ENCODE data around the gene PLA2G3.

Gene PLA2G3

GRCh38 chr22:31139066-31139465 lies 1.2 kb downstream of the PLA2G3 start:
- no peak for TF ChIP-seq CTCF (conservative IDR thresholded peaks at IDR 0.05; ENCODE audit: low read length)
- no peak overlapping the region for H3K4me3 ChIP-seq (ENCODE audit: low read length)
- no peak for DNase-seq (ENCODE audit: low read depth)

GRCh38 chr22:31138126-31138525 lies 2.2 kb downstream of the PLA2G3 start:
- no peak for TF ChIP-seq CTCF (conservative IDR thresholded peaks at IDR 0.05; ENCODE audit: low read length)
- H3K4me3 ChIP-seq (ENCODE audit: low read length): no peak overlapping the region
- DNase-seq (ENCODE audit: low read depth): no peak

GRCh38 chr22:31137721-31138120 lies 2.6 kb downstream of the PLA2G3 start:
- no peak for TF ChIP-seq CTCF (conservative IDR thresholded peaks at IDR 0.05; ENCODE audit: low read length)
- no peak for DNase-seq (ENCODE audit: low read depth)
- no peak overlapping the region for H3K4me3 ChIP-seq (ENCODE audit: low read length)

GRCh38 chr22:31136711-31137110 lies 3.6 kb downstream of the PLA2G3 start:
- TF ChIP-seq CTCF (conservative IDR thresholded peaks at IDR 0.05; ENCODE audit: low read length): no peak
- DNase-seq (ENCODE audit: low read depth): no peak
- H3K4me3 ChIP-seq (ENCODE audit: low read length): no peak overlapping the region

- TF ChIP-seq CTCF (conservative IDR thresholded peaks at IDR 0.05; ENCODE audit: low read length): no peak
- H3K4me3 ChIP-seq (ENCODE audit: low read length): no peak overlapping the region
- DNase-seq (ENCODE audit: low read depth): no peak
Measured at GRCh38 chr22:31136155-31136554, 4.2 kb downstream of the PLA2G3 start.

- TF ChIP-seq CTCF (conservative IDR thresholded peaks at IDR 0.05; ENCODE audit: low read length): no peak
- no peak overlapping the region for H3K4me3 ChIP-seq (ENCODE audit: low read length)
- DNase-seq (ENCODE audit: low read depth): no peak
Measured at GRCh38 chr22:31135706-31136105, 4.6 kb downstream of the PLA2G3 start.

- TF ChIP-seq CTCF (conservative IDR thresholded peaks at IDR 0.05; ENCODE audit: low read length): no peak
- no peak overlapping the region for H3K4me3 ChIP-seq (ENCODE audit: low read length)
- no peak for DNase-seq (ENCODE audit: low read depth)
Measured at GRCh38 chr22:31134688-31135087, 5.6 kb downstream of the PLA2G3 start.

Measured in AG10803 (cell line).